Keratinocyte (primary cell): ENCODE measurements around the gene OLIG3.

ENCODE experiments used
- CTCF ChIP-seq, 3 experiments: IDR thresholded peaks in 1 of 3; conservative IDR thresholded peaks in 1 of 3; optimal IDR thresholded peaks in 1 of 3; 2 replicates in 2 of 3; 3 replicates in 1 of 3; pipeline versions ENCODE3 to v1.5.1; 2011; ENCODE audit warnings: low read length in 3 of 3, mild to moderate bottlenecking in 3 of 3, moderate library complexity in 2 of 3, control low read depth in 1 of 3, inconsistent platforms in 1 of 3; ENCODE audit not compliant: insufficient read depth in 2 of 3; ENCODE audit errors: extremely low read depth in 1 of 3
- EZH2 ChIP-seq: IDR thresholded peaks from one replicate; pipeline ENCODE4 v1.6.1; 2012; ENCODE audit warnings: inconsistent platforms, mild to moderate bottlenecking, low read length, moderate library complexity

GRCh38 chr6:137488150-137489045, 5.8 kb downstream of the OLIG3 start:
- TF ChIP-seq CTCF (optimal IDR thresholded peaks at IDR 0.05 in 1 of 3, IDR thresholded peaks at IDR 0.05 in 1 of 3, conservative IDR thresholded peaks at IDR 0.05 in 1 of 3; ENCODE audit: extremely low read depth in 1 of 3, insufficient read depth in 2 of 3, low read length in 3 of 3) (no peak), EZH2 (no peak)
